HG03095 (cell line): ENCODE data around the gene TAS2R40.
"Not testable (repeated sequence)": the region's sequence is repeated elsewhere in the genome, so short reads cannot be mapped to it uniquely, and the experiment has no call there.

ENCODE experiments used
- ATAC-seq: cut with Tn5 transposase; IDR thresholded peaks from one replicate; pipeline ENCODE4 v1.9.1; 2021; ENCODE audit warnings: moderate library complexity; ENCODE audit not compliant: unreplicated experiment

Gene TAS2R40

DNA sequence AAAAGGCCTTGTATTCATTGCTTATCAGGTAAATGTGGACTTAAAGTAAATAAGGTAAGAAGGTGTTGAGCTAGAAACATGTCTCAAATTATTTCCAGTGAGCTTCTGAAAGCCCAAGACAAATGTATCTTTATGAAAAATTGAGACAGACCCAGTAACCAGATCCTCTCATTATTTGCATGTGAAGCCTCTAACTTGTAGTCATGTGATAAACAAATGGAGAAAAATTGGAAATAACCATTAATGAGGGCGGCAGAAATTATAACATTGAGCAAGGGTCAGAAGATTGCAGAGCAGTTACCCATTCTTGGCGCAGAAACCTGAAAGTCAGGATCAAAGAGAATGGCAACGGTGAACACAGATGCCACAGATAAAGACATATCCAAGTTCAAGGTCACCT lies at the start of gene TAS2R40:
Gene TAS2R40, plus strand, starts transcription at position 301 of the 400 bp plus-strand sequence. Its CDS starts 42 bp downstream, at position 343.
- no peak for ATAC-seq

DNA sequence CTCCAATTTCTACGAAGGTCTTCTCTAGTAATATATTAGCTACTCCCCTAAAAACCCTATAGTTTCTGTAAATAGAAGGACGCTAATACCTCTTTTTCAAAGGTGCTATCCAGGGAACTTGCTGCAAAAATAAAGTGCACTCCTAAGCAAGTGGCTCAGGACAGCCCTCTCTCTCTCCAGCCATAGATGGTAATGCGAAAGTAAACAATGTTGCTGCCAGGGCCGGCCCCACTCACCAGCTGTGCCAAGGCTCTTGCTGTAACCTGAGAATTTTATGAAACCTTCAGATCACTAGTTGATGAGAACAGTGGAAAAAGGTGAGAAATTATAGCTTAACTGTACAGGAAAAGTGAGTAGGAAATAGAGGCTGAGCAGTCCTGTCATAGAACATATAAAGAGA lies 49.5 kb upstream of the TAS2R40 start:
- no peak for ATAC-seq

DNA sequence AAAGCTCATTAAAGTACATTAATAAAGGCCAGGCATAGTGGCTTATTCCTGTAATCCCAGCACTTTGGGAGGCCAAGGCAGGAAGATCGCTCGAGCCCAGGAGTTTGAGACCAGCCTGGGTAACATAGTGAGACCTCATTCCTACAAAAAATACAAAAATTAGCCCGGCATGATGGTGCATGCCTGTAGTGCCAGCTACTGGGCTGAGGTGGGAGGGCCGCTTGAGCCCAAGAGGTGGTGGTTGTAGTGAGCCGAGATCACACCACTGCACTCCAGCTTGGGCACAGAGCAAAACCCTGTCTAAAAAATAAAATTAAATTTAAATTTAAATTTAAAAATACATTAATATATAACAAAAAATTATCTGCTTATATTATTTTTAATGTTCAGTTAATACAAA lies 45.7 kb upstream of the TAS2R40 start:
- no peak for ATAC-seq

DNA sequence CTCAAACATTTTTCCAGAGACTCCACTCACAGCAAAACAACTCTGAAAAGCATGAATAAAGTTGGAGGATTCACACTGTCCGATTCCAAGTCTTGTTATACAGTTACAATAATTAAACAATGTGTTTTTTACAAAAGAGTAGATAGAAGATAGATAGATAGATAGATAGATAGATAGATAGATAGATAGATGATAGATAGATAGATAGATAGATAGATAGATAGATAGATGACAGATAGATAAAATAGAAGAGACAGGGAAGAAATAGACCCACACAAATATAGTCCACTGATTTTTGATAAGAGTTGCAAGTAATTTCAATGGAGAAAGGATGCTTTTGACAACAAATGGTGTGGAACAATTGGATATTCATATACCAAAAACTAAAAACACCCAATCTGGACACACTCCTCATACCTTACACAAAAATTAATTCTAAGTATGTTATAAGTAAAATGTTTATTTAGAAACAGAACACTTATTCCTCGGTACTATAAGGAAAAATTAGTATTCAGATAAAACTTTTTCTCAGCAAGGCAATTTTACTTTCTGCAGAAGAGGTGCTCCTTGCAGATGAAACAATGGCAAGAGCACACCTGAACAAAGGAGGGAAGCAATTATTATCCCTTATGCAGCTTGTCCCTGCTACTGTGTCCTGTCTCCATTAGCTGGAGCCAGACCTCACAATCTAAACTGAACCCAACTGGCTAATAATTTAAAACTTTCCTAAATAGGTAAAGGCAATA lies 44.3 kb upstream of the TAS2R40 start:
- no peak for ATAC-seq

DNA sequence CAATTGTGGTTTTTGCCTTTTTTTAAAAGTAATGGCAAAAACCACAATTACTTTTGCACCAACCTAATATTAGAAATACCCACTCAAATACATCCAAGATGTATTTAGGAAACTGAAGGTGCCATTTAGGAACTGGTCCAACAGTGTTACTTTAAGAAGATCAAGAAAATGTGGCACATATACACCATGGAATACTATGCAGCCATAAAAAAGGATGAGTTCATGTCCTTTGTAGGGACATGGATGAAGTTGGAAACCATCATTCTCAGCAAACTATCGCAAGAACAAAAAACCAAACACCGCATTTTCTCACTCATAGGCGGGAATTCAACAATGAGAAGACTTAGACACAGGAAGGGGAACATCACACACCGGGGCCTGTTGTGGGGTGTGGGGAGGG lies 41.1 kb upstream of the TAS2R40 start:
- ATAC-seq = not testable (repeated sequence)

DNA sequence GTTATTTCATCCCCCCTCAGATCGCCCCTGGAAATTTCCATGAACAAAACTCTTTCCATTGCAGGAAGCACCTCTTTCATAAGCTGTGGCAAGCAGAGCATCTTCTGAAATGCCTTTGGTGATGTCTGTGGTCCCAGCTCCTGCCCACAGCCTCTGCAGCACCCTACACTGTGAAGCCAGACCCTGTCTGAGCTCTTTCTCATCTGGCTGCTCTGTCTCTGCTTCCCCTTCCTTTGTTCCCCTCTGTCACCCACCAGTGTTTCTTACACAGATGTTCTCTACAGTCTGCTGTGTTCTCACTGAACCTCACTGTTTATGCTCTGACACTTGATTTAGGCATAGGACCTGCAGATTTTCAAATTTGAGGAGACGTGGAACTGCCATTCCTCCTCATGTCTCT lies 40.5 kb upstream of the TAS2R40 start:
- ATAC-seq = no peak

DNA sequence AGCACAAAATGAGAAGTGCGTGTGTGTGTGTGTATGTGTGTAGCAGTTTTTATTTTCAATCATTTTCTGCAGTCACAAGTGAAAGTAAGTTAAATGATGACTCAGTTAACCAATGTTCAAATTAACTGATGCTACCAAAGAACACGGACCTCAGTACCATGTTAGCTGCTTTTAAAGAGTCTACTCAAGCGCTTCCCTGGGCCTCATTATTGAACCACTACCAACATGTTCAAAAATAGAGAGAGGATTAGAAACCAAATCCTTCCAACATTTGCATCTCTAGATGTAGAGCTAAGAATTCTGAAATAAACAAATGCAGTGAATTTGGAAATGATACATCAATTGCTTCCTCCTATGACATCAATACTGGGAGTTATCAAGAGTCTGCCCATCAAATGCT lies 38.8 kb upstream of the TAS2R40 start, which contains the start of gene TAS2R39:
Gene TAS2R39, plus strand, starts transcription at position 396 of the 400 bp plus-strand sequence. Its CDS starts 0 bp downstream, at position 396.
- ATAC-seq = no peak

DNA sequence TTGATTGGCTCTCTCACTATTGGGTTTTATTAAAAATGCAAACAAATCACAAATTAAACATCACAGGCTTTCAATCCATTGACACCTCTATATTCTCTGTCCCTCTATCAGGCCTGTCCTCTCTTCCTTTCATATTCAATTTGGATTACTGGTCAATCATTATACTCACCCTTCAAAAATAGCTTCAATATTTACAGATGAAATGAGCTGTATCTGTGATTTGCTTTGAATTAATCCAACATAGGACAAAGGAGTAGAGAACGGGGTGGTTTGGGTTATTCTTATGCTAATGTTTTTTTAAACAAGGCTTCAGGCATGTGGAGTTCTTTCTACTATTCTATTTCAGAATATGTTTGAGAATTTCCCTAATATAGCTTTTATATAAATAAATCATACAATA lies 36.3 kb upstream of the TAS2R40 start:
- ATAC-seq = no peak

DNA sequence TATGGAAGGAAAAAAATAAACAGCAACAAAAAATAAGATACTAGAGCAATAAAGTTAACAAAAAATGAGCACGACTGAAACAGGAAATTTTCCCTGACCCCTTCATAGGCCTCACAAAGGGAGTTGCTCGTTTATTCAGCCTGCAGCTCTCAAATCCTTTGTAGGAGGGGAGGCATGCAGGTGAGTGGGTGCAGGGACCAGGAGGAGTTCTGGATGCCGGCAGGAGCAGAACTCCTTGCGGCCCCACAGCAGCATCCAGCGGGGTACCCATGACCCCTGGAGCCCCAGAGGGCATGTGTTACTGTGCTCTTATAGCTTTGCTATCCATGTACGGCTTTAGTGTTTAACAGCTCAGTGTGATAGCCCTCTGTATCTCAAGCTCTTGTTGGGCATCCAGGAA lies 32.8 kb upstream of the TAS2R40 start:
- no peak for ATAC-seq

DNA sequence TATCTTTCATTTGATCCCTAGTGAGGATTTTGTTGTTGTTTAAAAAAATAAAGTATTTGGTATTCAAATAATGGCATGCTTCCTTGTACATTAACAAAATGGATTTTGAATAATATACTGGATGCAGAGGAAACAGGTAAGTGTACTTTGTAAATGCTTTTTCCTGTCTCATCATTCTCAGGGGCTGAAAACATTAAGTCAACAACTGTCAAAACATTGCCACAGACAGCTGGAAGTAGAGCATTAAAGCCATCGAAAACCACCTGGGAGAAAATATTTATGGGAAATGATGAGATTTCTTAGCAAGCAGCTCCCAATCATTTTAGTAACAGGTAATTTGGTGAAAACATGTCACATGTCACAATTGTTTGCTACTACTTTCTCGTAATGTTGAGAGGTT lies 28.0 kb upstream of the TAS2R40 start:
- ATAC-seq = no peak

DNA sequence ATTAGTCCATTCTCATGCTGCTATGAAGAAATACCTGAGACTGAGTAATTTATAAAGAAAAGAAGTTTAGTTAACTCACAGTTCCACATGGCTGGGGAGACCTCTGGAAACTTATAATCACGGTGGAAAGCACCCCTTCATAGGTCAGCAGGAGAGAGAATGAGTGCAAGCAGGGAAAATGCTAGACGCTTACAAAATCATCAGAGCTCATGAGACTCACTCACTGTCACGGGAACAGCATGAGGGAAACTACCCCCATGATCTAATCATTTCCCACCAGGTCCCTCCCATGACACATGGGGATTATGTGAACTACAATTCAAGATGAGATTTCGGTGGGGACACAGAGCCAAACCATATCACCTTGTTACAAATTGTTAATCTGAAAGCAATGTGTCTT lies 22.8 kb upstream of the TAS2R40 start:
- peak; percentile 50 for ATAC-seq

DNA sequence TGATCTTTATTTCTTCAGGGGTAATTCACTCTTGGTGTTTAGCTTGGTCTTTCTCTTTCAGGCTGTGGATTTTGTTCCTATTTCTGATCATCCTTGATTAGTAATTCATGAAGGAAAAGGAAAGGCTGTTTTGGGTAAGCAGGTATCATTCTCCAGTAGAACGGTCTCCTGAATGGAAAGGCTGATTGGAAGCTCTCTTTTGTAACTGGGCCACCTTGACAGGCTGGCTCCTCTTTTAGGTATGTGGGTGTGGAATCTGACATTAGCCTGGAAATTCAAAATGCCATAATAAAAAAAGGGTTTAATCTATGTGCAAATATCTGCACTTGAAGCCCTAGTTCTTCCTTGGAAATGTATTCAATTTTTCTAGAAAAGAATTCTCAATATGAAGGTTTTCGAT lies 19.7 kb upstream of the TAS2R40 start:
- ATAC-seq = no peak

DNA sequence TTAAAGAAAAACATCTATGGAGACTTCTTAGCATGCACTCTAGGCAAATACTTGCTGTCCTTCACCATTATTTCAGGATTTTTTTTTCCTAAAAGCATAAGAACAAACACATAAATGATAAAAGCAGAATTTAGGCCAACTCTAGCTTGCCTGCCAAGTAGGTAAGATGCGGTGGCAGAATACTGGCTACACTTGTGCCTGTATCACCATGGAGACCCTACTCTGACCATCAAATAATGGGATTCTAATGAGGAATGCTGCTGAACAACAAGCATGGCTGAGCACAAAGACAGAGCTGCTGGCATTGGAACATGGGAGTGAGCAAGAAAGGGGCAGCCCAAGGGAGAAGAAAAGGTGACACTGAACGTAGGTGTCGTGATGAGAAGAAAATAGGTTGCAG lies 18.5 kb upstream of the TAS2R40 start:
- ATAC-seq = no peak

DNA sequence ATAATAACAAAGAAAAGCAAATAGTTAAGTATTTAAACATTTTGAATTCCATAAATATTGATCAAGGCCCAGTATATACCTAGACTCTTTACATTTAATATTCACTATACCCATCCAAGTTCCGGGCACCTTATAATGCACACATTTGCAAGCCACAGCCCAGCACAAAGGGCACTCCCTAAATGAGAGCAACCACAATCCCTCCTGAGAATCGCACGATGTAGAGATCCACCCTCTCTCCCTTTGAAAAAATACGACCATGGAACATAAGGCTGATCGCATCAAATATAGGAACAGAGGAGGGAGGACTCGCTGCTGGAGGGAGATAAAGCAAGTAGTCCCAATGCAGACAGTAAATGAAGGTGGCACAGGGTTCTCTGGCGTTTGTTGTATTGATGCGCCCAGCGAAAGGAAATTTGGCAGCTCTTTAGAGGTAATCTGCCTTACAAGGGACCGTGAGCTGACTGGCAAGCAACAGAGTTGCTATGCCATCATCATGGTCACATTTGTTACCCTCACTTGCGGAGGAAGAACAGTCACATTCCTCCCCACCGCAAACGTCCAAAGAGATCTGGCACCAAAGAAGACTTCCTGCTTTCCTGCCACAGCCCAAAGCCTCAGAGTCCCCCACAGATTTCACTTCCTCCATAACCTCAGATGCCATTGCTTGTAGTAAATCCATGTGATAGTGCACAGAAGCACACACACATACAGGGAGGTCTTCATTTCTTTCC lies 16.1 kb upstream of the TAS2R40 start:
- ATAC-seq = peak; percentile 90

DNA sequence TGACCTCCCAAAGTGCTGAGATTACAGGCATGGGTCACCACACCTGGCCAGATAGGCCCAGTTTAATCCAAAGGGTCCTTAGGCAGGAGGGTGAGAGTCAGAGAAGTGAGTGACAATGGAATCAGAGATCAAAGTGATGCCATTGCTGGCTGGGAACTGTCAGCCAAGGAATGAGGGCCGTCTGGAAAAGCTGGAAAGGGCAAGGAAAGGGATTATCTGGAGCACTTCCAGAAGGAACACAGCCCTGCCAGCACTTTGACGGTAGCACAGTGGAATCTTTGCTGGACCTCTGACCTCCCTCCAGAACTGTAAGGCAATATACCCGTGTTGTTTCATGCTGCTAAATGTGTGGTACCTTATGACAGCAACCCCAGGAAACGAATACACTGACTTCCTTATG lies 11.3 kb upstream of the TAS2R40 start:
- ATAC-seq = no peak

DNA sequence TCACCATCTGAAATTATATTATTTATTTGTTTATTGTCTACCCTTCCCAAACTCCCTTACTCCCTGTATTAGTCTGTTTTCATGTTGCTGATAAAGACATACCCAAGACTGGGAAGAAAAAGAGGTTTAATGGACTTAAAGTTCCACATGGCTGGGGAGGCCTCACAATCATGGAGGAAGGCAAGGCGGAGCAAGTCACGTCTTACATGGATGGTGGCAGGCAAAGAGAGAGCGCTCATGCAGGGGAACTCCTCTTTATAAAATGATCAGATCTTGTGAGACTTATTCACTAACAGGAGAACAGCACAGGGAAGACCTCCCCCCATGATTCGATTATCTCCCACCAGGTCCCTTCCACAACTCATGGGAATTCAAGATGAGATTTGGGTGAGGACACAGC lies 8.4 kb upstream of the TAS2R40 start:
- not testable (repeated sequence) for ATAC-seq

DNA sequence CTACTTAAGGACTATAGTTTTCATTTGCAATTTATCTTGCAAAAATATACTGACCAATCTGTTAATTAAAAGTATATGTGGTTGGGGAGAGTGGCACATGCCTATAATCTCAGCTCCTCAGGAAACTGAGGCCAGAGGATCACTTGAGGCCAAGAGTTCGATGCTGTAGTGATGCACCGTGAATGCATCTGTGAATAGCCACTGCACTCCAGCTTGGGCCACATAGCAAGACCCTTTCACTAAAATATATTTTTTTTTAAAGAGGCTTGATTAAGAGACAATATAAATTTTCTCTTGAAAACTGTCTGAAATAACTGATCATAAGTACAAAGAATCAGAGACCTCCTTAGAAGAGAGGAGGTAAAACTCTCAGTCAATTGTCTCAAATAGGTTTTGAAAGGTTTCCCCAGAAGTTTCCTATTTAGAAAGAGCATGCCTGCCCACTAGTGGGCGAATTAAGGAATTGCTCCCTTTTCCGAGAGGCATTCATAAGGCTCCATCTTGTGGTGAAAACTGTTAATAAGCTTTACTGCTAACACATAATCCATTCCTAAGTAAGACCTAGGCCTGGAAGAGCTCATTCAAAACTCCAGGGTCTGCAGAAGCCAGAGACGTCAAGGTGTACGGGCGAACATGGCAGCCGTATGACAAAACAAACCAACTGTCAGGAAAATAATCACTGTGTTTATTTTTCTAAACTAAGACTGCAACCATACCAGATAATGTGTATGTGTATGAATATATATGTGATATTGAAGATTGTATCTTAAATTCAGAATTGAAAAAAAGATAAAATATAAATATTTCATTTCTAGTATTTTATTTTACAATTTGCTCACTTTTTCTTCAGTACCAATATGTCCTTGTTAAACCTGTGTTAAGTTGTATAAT lies 6.8 kb upstream of the TAS2R40 start:
- ATAC-seq = peak; percentile 95

DNA sequence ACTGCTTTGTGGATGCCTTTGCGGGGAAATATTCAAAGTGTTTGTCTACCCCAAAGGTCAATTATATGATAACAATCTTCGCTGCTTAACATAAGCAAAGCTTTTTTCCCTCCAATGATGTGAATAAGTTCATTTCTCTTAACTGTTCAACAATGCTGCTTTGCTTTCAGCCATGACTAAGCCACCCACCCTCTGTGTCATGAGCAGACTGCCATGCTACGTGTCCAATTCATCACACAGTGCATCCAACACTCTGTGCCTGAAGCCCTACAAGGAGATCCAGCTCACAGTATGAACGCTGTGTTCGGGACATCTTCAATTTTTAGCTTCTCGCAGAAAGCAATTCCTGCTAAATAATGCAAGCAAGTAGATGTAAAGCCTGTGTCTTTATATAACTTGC lies 5.7 kb upstream of the TAS2R40 start:
- no peak for ATAC-seq

DNA sequence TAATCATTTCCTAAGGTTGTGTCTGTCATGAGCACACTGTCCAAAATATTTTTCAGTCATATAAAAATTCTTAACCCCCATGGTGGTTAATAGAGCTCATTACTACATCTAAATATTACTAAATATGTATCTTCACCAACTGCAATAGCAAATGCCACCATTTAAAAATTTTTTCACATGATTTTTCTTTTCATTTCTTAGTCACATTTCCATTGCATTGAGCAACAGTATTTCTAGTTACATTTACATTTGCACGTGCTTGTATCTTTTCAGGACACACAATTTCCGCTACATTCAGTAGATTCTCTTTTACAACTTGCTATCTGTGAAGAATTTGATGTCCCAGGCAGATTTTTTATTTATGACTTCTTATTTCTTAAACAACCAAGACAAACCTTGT lies 5.2 kb upstream of the TAS2R40 start:
- no peak for ATAC-seq

DNA sequence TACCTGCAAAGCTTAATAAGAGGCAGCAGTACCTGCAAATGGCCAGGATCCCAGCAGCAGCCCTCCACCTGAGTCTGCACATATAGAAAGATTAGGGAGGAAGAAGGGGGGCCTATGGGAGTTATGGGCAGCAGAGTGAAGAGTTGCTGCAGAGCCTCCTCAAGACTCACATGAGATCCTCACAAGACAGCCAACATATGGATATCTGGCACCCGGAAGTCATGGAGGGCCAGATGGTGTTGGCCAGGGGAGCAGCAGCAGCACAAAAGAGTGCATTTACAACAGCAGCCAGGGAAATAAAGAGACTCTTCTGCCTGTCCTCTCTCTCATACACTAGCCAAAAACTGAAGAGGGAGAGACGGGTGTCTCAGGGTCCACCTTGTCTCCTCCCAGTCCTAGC lies 4.0 kb upstream of the TAS2R40 start:
- no peak for ATAC-seq

DNA sequence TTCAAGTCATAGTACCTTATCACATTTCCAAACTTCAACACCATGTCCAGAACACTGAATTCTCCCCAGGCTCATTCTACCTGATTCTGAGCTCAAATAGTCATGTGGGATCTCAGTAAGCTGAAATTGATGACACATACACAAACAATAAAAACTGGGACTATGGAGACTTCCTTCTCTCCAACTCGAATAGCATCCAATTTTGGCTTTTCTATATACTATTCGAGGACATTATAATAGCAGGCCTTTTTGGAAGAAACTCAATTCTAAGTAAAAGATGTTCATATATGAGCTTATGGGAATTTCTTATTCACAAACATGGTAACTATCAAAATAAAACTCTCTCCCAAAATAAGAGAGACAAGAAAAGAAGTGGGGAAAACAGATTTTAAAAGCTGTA lies 551 bp upstream of the TAS2R40 start:
- no peak for ATAC-seq
